Activated naive CD4-positive, alpha-beta T cell treated with anti-CD3 and anti-CD28 coated beads for 36 hours (primary cell): ENCODE results near the gene GALNT10. TPM values are rescaled to one million over a fixed set of nuclear protein-coding genes. Genes with fewer than 3 reads are reported as not detected.
A peak's percentile ranks its signal among the peaks of the same experiment; 100 is the strongest.

Source experiments
- CTCF ChIA-PET: fragments of 350-600 bp; sonication (Branson Sonifier 250); formaldehyde crosslinking; loops from one replicate; lab custom pipeline; 2021; ENCODE audit warnings: antibody characterized with exemption; lab: Charles Lee
- DNase-seq: peaks from one replicate; pipeline ENCODE4 v3.0.0-alpha.2; 2020
- H3K27ac Mint-ChIP-seq: one replicate; pipeline ENCODE4 v1.8.0; 2021; ENCODE audit warnings: mild to moderate bottlenecking, mixed read lengths
- H3K27me3 Mint-ChIP-seq: one replicate; pipeline ENCODE4 v1.8.0; 2021; ENCODE audit warnings: low read depth, mixed read lengths
- H3K36me3 Mint-ChIP-seq: one replicate; pipeline ENCODE4 v1.8.0; 2021; ENCODE audit warnings: low read depth, mixed read lengths
- H3K4me1 Mint-ChIP-seq: one replicate; pipeline ENCODE4 v1.8.0; 2021; ENCODE audit warnings: low read depth, mixed read lengths
- H3K4me3 Mint-ChIP-seq: one replicate; pipeline ENCODE4 v1.8.0; 2021; ENCODE audit warnings: mild to moderate bottlenecking, moderate library complexity, mixed read lengths
- H3K9me3 Mint-ChIP-seq: one replicate; pipeline ENCODE4 v1.8.0; 2021; ENCODE audit warnings: mixed read lengths
- intact Hi-C: fragments of 100-400 bp; cut with micrococcal nuclease; formaldehyde crosslinking; loops from one replicate; pipeline ENCODE4 v1.15.1; 2023
- total RNA-seq, 2 experiments: library from RNA; stranded (reverse); gene quantifications; one replicate each; pipeline ENCODE4 v1.2.3, GENCODE V29; 2021

The GALNT10 gene
- total RNA-seq, 2 experiments from 2014 or later: 41.2 to 42.8 TPM

GRCh38 chr5:154264549-154265196, 74.1 kb downstream of the GALNT10 start:
- H3K4me3 Mint-ChIP-seq: no peak overlapping the region

GRCh38 chr5:154265197-154265773, 74.8 kb downstream of the GALNT10 start:
- no peaks in the 10 kb centered on the region for H3K9me3 Mint-ChIP-seq
- DNase-seq: no peak
- H3K4me3 Mint-ChIP-seq: no peak overlapping the region
- H3K4me1 Mint-ChIP-seq: no peaks in the 10 kb centered on the region
- no peaks in the 10 kb centered on the region for H3K27me3 Mint-ChIP-seq
- CTCF ChIA-PET: no interaction called here
- H3K36me3 Mint-ChIP-seq: peaks cover 13% of the 10 kb centered on the region
- intact Hi-C loops: no loop called here
- H3K27ac Mint-ChIP-seq: no peak overlapping the region

More at GRCh38 chr5:154264549-154265196, 74.1 kb downstream of the GALNT10 start:
- no peaks in the 10 kb centered on the region for H3K9me3 Mint-ChIP-seq
- intact Hi-C loops: no loop called here
- H3K27ac Mint-ChIP-seq: no peak overlapping the region
- no peak for DNase-seq
- H3K4me1 Mint-ChIP-seq: no peaks in the 10 kb centered on the region
- no peaks in the 10 kb centered on the region for H3K27me3 Mint-ChIP-seq
- CTCF ChIA-PET: no interaction called here
- H3K36me3 Mint-ChIP-seq: peaks cover 13% of the 10 kb centered on the region

- intact Hi-C loops: no loop called here
- H3K9me3 Mint-ChIP-seq: no peaks in the 10 kb centered on the region
- CTCF ChIA-PET: no interaction called here
- H3K4me3 Mint-ChIP-seq: no peak overlapping the region
- no peak for DNase-seq
- no peak overlapping the region for H3K27ac Mint-ChIP-seq
- no peaks in the 10 kb centered on the region for H3K27me3 Mint-ChIP-seq
- H3K36me3 Mint-ChIP-seq: peaks cover 12% of the 10 kb centered on the region
- H3K4me1 Mint-ChIP-seq: peaks cover 9% of the 10 kb centered on the region
These were observed 77.0 kb downstream of the GALNT10 start for GRCh38 chr5:154267516-154267915.

GRCh38 chr5:154268073-154268472, 77.5 kb downstream of the GALNT10 start:
- intact Hi-C loops: no loop called here
- CTCF ChIA-PET: no interaction called here
- no peak overlapping the region for H3K27ac Mint-ChIP-seq

GRCh38 chr5:154269414-154269813, 78.9 kb downstream of the GALNT10 start:
- no peak for DNase-seq
- Mint-ChIP-seq H3K4me3 (no peak overlapping the region), H3K27me3 (no peaks in the 10 kb centered on the region), H3K4me1 (peaks cover 17% of the 10 kb centered on the region), H3K27ac (no peak overlapping the region), H3K36me3 (peaks cover 2% of the 10 kb centered on the region), H3K9me3 (no peaks in the 10 kb centered on the region)
- intact Hi-C loops: no loop called here
- CTCF ChIA-PET: interaction anchor here (0.7 kb wide), 1 partner anchor 103 kb away, joined by 3 read pairs; no protein-coding TSS in a partner anchor

More at GRCh38 chr5:154268073-154268472, 77.5 kb downstream of the GALNT10 start:
- Mint-ChIP-seq H3K36me3 (peaks cover 6% of the 10 kb centered on the region), H3K27me3 (no peaks in the 10 kb centered on the region), H3K4me3 (no peak overlapping the region), H3K4me1 (peaks cover 15% of the 10 kb centered on the region), H3K9me3 (no peaks in the 10 kb centered on the region)
- no peak for DNase-seq

GRCh38 chr5:154271466-154271865, 80.9 kb downstream of the GALNT10 start:
- Mint-ChIP-seq H3K36me3 (peaks cover 3% of the 10 kb centered on the region), H3K4me1 (peaks cover 22% of the 10 kb centered on the region), H3K9me3 (no peaks in the 10 kb centered on the region), H3K27me3 (no peaks in the 10 kb centered on the region), H3K27ac (no peak overlapping the region), H3K4me3 (no peak overlapping the region)
- intact Hi-C loops: no loop called here
- CTCF ChIA-PET: no interaction called here
- no peak for DNase-seq

- Mint-ChIP-seq H3K27me3 (no peaks in the 10 kb centered on the region), H3K36me3 (peaks cover 2% of the 10 kb centered on the region), H3K4me3 (no peak overlapping the region), H3K4me1 (peaks cover 27% of the 10 kb centered on the region), H3K9me3 (no peaks in the 10 kb centered on the region), H3K27ac (no peak overlapping the region)
- DNase-seq: no peak
- intact Hi-C loops: no loop called here
- CTCF ChIA-PET: no interaction called here
These were observed 81.5 kb downstream of the GALNT10 start for GRCh38 chr5:154271936-154272514.

GRCh38 chr5:154273028-154273617, 82.6 kb downstream of the GALNT10 start:
- H3K4me3 Mint-ChIP-seq: no peak overlapping the region
- CTCF ChIA-PET: no interaction called here
- peak overlapping the region; percentile 48 for H3K27ac Mint-ChIP-seq
- H3K27me3 Mint-ChIP-seq: no peaks in the 10 kb centered on the region
- no peak for DNase-seq
- no peaks in the 10 kb centered on the region for H3K9me3 Mint-ChIP-seq
- intact Hi-C loops: no loop called here
- peaks cover 37% of the 10 kb centered on the region for H3K4me1 Mint-ChIP-seq
- peaks cover 2% of the 10 kb centered on the region for H3K36me3 Mint-ChIP-seq

- peaks cover 2% of the 10 kb centered on the region for H3K36me3 Mint-ChIP-seq
- H3K27me3 Mint-ChIP-seq: no peaks in the 10 kb centered on the region
- peaks cover 47% of the 10 kb centered on the region for H3K4me1 Mint-ChIP-seq
- DNase-seq: no peak
- CTCF ChIA-PET: no interaction called here
- H3K27ac Mint-ChIP-seq: no peak overlapping the region
- H3K4me3 Mint-ChIP-seq: no peak overlapping the region
- no peaks in the 10 kb centered on the region for H3K9me3 Mint-ChIP-seq
- intact Hi-C loops: no loop called here
These were observed 83.7 kb downstream of the GALNT10 start for GRCh38 chr5:154273963-154274827.

GRCh38 chr5:154274828-154275185, 84.3 kb downstream of the GALNT10 start:
- no peak for DNase-seq
- H3K27ac Mint-ChIP-seq: no peak overlapping the region
- H3K27me3 Mint-ChIP-seq: no peaks in the 10 kb centered on the region
- intact Hi-C loops: no loop called here
- H3K4me1 Mint-ChIP-seq: peaks cover 47% of the 10 kb centered on the region
- peaks cover 2% of the 10 kb centered on the region for H3K36me3 Mint-ChIP-seq
- no peaks in the 10 kb centered on the region for H3K9me3 Mint-ChIP-seq
- CTCF ChIA-PET: no interaction called here
- H3K4me3 Mint-ChIP-seq: no peak overlapping the region

- Mint-ChIP-seq H3K4me3 (no peak overlapping the region), H3K9me3 (no peaks in the 10 kb centered on the region), H3K4me1 (peaks cover 47% of the 10 kb centered on the region), H3K27ac (no peak overlapping the region), H3K36me3 (peaks cover 2% of the 10 kb centered on the region), H3K27me3 (no peaks in the 10 kb centered on the region)
- intact Hi-C loops: no loop called here
- DNase-seq: no peak
- CTCF ChIA-PET: no interaction called here
These were observed 85.0 kb downstream of the GALNT10 start for GRCh38 chr5:154275566-154275965.
